Parathyroid adenoma (tissue), 2 donors: Measurements from ENCODE around the gene CSRP1.

ENCODE experiments used
- H2AFZ ChIP-seq: fragments of 300-600 bp; sonication (generic); one replicate; pipeline ENCODE4 v1.7.0; 2017; ENCODE audit warnings: antibody characterized with exemption, mild to moderate bottlenecking
- H3K27ac ChIP-seq: fragments of 300-600 bp; sonication (generic); one replicate; pipeline ENCODE4 v1.7.0; 2017
- H3K27me3 ChIP-seq: fragments of 300-600 bp; sonication (generic); one replicate; pipeline ENCODE4 v1.7.0; 2017; ENCODE audit warnings: low read length; ENCODE audit not compliant: control insufficient read depth, insufficient read depth
- H3K36me3 ChIP-seq: fragments of 300-600 bp; sonication (generic); one replicate; pipeline ENCODE4 v1.7.0; 2017; ENCODE audit warnings: low read length; ENCODE audit not compliant: control insufficient read depth, insufficient read depth
- H3K4me1 ChIP-seq: fragments of 300-600 bp; sonication (generic); one replicate; pipeline ENCODE4 v1.7.0; 2017; ENCODE audit warnings: control low read depth
- H3K4me2 ChIP-seq: fragments of 300-600 bp; sonication (generic); one replicate; pipeline ENCODE4 v1.7.0; 2017; ENCODE audit warnings: low read length
- H3K4me3 ChIP-seq: fragments of 300-600 bp; sonication (generic); one replicate; pipeline ENCODE4 v1.7.0; 2017; ENCODE audit warnings: low read depth, low read length
- H3K79me2 ChIP-seq: fragments of 300-600 bp; sonication (generic); one replicate; pipeline ENCODE4 v1.7.0; 2017; ENCODE audit warnings: control low read depth
- H3K9ac ChIP-seq: fragments of 300-600 bp; sonication (generic); one replicate; pipeline ENCODE4 v1.7.0; 2017; ENCODE audit warnings: mild to moderate bottlenecking
- H3K9me3 ChIP-seq: fragments of 300-600 bp; sonication (generic); one replicate; pipeline ENCODE4 v1.7.0; 2017; ENCODE audit warnings: low read length; ENCODE audit not compliant: control insufficient read depth
- CTCF ChIP-seq: fragments of 300-600 bp; sonication (generic); IDR thresholded peaks from one replicate; pipeline ENCODE4 v1.7.0; 2017; ENCODE audit warnings: antibody characterized with exemption, mild to moderate bottlenecking
- donor health status: primary hyperparathyroidism.

The CSRP1 gene

GRCh38 chr1:201540846-201541735, 34.2 kb upstream of the CSRP1 start:
- H3K27me3 ChIP-seq, result no peaks in the 10 kb centered on the region
- peak overlapping the region; percentile 95 for H3K4me2 ChIP-seq
- H2AFZ ChIP-seq, result peak overlapping the region; percentile 59
- H3K9ac ChIP-seq, result no peak overlapping the region
- H3K4me1 ChIP-seq, result peaks cover 12% of the 10 kb centered on the region
- peak overlapping the region; percentile 74 for H3K4me3 ChIP-seq
- TF ChIP-seq CTCF, result no peak
- peaks cover 12% of the 10 kb centered on the region for H3K79me2 ChIP-seq
- no peaks in the 10 kb centered on the region for H3K36me3 ChIP-seq
- H3K9me3 ChIP-seq, result no peaks in the 10 kb centered on the region
- H3K27ac ChIP-seq, result peak overlapping the region; percentile 67

GRCh38 chr1:201539561-201540431, 32.9 kb upstream of the CSRP1 start:
- H3K36me3 ChIP-seq, result no peaks in the 10 kb centered on the region
- no peaks in the 10 kb centered on the region for H3K27me3 ChIP-seq
- H3K4me2 ChIP-seq, result peak overlapping the region; percentile 95
- peak overlapping the region; percentile 74 for H3K4me3 ChIP-seq
- H3K27ac ChIP-seq, result peak overlapping the region; percentile 67
- peak overlapping the region; percentile 59 for H2AFZ ChIP-seq
- H3K9ac ChIP-seq, result no peak overlapping the region
- peaks cover 12% of the 10 kb centered on the region for H3K4me1 ChIP-seq
- no peak for TF ChIP-seq CTCF
- H3K79me2 ChIP-seq, result peaks cover 10% of the 10 kb centered on the region
- H3K9me3 ChIP-seq, result no peaks in the 10 kb centered on the region

GRCh38 chr1:201538612-201539551, 32.0 kb upstream of the CSRP1 start, which contains the start of gene NAV1:
Gene NAV1, plus strand, starts transcription at chr1:201539127. Its CDS starts 83,758 bp downstream, at chr1:201622885.
- Histone ChIP-seq H3K9ac (no peak within 1 kb of the TSS), H2AFZ (peak within 1 kb of the TSS; percentile 84), H3K4me2 (peak within 1 kb of the TSS; percentile 95), H3K9me3 (no peaks in the 10 kb centered on the region), H3K36me3 (no peaks in the 10 kb centered on the region), H3K4me1 (peaks cover 11% of the 10 kb centered on the region), H3K4me3 (peak within 1 kb of the TSS; percentile 74), H3K79me2 (peaks cover 7% of the 10 kb centered on the region), H3K27me3 (no peaks in the 10 kb centered on the region), H3K27ac (peak within 1 kb of the TSS; percentile 67)
- no peak for TF ChIP-seq CTCF

GRCh38 chr1:201537891-201538611, 31.1 kb upstream of the CSRP1 start:
- peak overlapping the region; percentile 32 for H3K27ac ChIP-seq
- H3K9me3 ChIP-seq, result no peaks in the 10 kb centered on the region
- no peaks in the 10 kb centered on the region for H3K36me3 ChIP-seq
- peak overlapping the region; percentile 84 for H2AFZ ChIP-seq
- peak overlapping the region; percentile 95 for H3K4me2 ChIP-seq
- H3K9ac ChIP-seq, result no peak overlapping the region
- H3K27me3 ChIP-seq, result no peaks in the 10 kb centered on the region
- H3K4me1 ChIP-seq, result peaks cover 9% of the 10 kb centered on the region
- peaks cover 4% of the 10 kb centered on the region for H3K79me2 ChIP-seq
- H3K4me3 ChIP-seq, result peak overlapping the region; percentile 74
- TF ChIP-seq CTCF, result no peak
